Endodermal cell (in vitro differentiated cells): ENCODE data around the gene CDC42EP1. TPM values are rescaled to one million over a fixed set of nuclear protein-coding genes. Genes with fewer than 3 reads are reported as not detected.
A peak's percentile ranks its signal among the peaks of the same experiment; 100 is the strongest.

Experiments
- DNase-seq: peaks from one replicate; pipeline ENCODE4 v3.0.0-alpha.2; 2017
- H3K27ac ChIP-seq: 2 replicates; pipeline ENCODE4 v1.5.1; 2013; ENCODE audit warnings: mild to moderate bottlenecking, low read depth, low read length, moderate library complexity
- H3K27me3 ChIP-seq: 2 replicates; pipeline ENCODE4 v1.6.1; 2013; ENCODE audit warnings: mild to moderate bottlenecking, low read length, moderate library complexity; ENCODE audit not compliant: insufficient read depth, control insufficient read depth, poor library complexity, severe bottlenecking
- H3K36me3 ChIP-seq: 2 replicates; pipeline ENCODE4 v1.7.0; 2013; ENCODE audit warnings: mild to moderate bottlenecking, low read length, moderate library complexity; ENCODE audit not compliant: control insufficient read depth, insufficient read depth
- H3K4me1 ChIP-seq: one replicate; pipeline ENCODE4 v1.7.0; 2013; ENCODE audit warnings: low read length; ENCODE audit not compliant: control insufficient read depth, insufficient read depth
- H3K4me3 ChIP-seq: 2 replicates; pipeline ENCODE4 v1.5.1; 2013; ENCODE audit warnings: mild to moderate bottlenecking, low read length, moderate library complexity
- H3K9ac ChIP-seq: 2 replicates; pipeline ENCODE4 v1.6.1; 2013; ENCODE audit warnings: mild to moderate bottlenecking, low read length, moderate library complexity; ENCODE audit not compliant: poor library complexity, severe bottlenecking; ENCODE audit errors: extremely low read depth
- H3K9me3 ChIP-seq: 2 replicates; pipeline ENCODE4 v1.6.1; 2013; ENCODE audit warnings: mild to moderate bottlenecking, low read length, moderate library complexity; ENCODE audit not compliant: control insufficient read depth
- H3K27ac Mint-ChIP-seq: 2 replicates; pipeline ENCODE4 v1.8.0; 2020; ENCODE audit warnings: mixed read lengths
- H3K27me3 Mint-ChIP-seq: 2 replicates; pipeline ENCODE4 v1.8.0; 2021; ENCODE audit warnings: mild to moderate bottlenecking, mixed read lengths; ENCODE audit not compliant: insufficient read depth
- H3K36me3 Mint-ChIP-seq: 2 replicates; pipeline ENCODE4 v1.8.0; 2020; ENCODE audit warnings: low read depth, mixed read lengths
- H3K4me1 Mint-ChIP-seq: 2 replicates; pipeline ENCODE4 v1.8.0; 2020; ENCODE audit warnings: mixed read lengths
- H3K4me3 Mint-ChIP-seq: 2 replicates; pipeline ENCODE4 v1.8.0; 2020; ENCODE audit warnings: mild to moderate bottlenecking, moderate library complexity, mixed read lengths
- H3K9me3 Mint-ChIP-seq: 2 replicates; pipeline ENCODE4 v1.8.0; 2020; ENCODE audit warnings: mild to moderate bottlenecking, mixed read lengths
- CTCF ChIP-seq: fragments of 200-600 bp; sonication (generic); conservative IDR thresholded peaks from 2 replicates; pipeline ENCODE4 v1.5.0; 2021; ENCODE audit warnings: antibody characterized with exemption, mild to moderate bottlenecking
- WGBS, 2 experiments: methylation state at CpG; one replicate each; pipeline versions ENCODE4 v1.1.5 to v1.1.7; 2013; ENCODE audit warnings: missing lambda C conversion rate in 2 of 2, mixed read lengths in 1 of 2; ENCODE audit not compliant: insufficient coverage in 1 of 2, insufficient read length in 1 of 2; 5-methylcytosine and 5-hydroxymethylcytosine counted together
- total RNA-seq, 2 donors: library from RNA; stranded (reverse); fragmentation: NEBNext Ultra II Directional in 1 of 2; extraction: Animal tissue kit (Norgen Biotek cat#: 25700) in 1 of 2; gene quantifications; 2 replicates in 1 of 2; 3 replicates in 1 of 2; pipeline ENCODE4 v1.2.1, GENCODE V29; 2021

CDC42EP1 gene
- total RNA-seq, 2 donors from 2014 or later, result 45.0 to 45.1 TPM

DNA sequence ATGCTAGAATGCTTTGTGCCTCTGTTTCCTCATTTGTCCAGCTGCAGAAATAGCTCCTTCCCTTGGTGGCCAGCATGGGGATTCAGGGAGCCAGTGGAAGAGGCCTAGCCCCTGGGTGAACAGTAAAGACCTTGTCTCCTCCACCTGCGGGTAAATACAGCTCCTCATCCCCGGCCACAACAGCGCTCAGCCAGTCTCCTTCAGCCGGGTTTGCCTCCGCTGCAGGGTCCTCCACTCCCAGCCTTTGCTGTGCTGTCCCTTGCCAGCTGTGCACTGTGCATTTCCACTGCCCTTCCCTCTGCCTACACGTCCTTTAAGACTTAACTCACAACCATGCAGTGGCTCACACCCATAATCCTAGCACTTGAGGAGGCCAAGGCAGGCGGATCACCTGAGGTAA, 1.5 kb upstream of the CDC42EP1 start:
- Mint-ChIP-seq H3K27me3 (peaks cover 12% of the 10 kb centered on the region), H3K4me1 (peaks cover 44% of the 10 kb centered on the region), H3K36me3 (peaks cover 2% of the 10 kb centered on the region), H3K27ac (no peak overlapping the region), H3K9me3 (no peaks in the 10 kb centered on the region), H3K4me3 (no peak overlapping the region)
- H3K27me3 ChIP-seq, result no peaks in the 10 kb centered on the region
- no peak overlapping the region for H3K9ac ChIP-seq
- H3K4me1 ChIP-seq, result peaks cover 25% of the 10 kb centered on the region
- no peak for DNase-seq
- no peak overlapping the region for H3K4me3 ChIP-seq
- H3K27ac ChIP-seq, result no peak overlapping the region
- no peak for TF ChIP-seq CTCF
- H3K9me3 ChIP-seq, result no peaks in the 10 kb centered on the region
- peaks cover 7% of the 10 kb centered on the region for H3K36me3 ChIP-seq
- WGBS, 2 experiments, result 86 to 87% methylated on average over 2 to 7 of the region's 7 CpGs

DNA sequence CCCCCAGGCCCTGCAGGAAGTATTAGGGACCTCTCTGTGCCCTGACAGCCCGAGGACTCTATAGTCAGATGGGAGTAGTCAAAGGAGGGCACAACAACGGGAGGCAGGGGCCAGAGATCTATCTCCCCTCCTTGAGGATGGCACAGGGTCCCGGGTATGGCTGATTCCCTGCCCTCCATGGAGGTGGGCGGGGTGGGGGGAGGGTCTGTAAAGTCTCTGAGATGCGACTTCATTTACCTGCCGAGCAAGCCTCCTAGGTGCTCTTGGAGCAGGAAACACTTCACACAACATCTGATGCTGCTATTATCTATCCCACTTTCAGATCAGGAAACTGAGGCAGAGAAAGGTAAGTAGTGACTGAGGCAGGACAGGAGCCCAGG, 769 bp upstream of the CDC42EP1 start:
- Mint-ChIP-seq H3K4me3 (peak overlapping the region; percentile 63), H3K4me1 (peaks cover 51% of the 10 kb centered on the region), H3K27me3 (peaks cover 11% of the 10 kb centered on the region), H3K27ac (peak overlapping the region; percentile 81), H3K36me3 (peaks cover 2% of the 10 kb centered on the region), H3K9me3 (no peaks in the 10 kb centered on the region)
- 60 to 72% methylated on average over 2 to 6 of the region's 6 CpGs for WGBS, 2 experiments
- Histone ChIP-seq H3K4me1 (peaks cover 31% of the 10 kb centered on the region), H3K9me3 (no peaks in the 10 kb centered on the region), H3K27me3 (no peaks in the 10 kb centered on the region), H3K27ac (no peak overlapping the region), H3K9ac (no peak overlapping the region), H3K4me3 (no peak overlapping the region), H3K36me3 (peaks cover 14% of the 10 kb centered on the region)
- TF ChIP-seq CTCF, result no peak
- peak; percentile 72 for DNase-seq

DNA sequence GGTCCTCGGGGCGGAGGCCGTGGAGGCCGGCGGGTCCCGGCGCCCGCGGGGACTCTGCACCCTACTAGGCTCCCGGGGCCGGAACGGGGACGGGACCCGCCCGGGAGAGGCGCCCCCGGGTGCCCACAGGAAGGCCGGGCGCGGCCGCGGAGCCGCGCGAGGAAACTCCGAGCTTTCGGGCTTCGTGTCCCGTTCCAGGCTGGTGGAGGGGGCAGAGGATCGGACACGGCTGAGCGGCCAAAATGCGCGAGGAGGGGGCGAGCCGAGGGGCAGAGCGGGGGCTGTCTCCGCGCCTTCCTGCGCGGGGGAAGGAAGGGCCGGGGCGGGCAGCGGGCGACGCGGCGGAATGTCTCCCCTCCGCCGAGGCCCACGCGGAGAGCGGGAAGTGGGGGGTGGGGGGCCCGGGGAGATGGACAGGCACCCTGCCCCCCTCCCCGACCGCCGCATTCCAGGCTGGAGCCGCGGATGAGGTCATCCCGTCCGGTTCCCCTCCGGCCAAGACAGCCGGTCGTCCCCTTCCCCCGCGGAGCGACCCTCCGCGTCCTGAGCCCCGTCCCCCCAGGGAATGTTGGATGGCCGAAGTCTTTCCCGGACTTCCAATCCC, 430 bp downstream of the CDC42EP1 start:
- Histone ChIP-seq H3K4me1 (peaks cover 31% of the 10 kb centered on the region), H3K27me3 (no peaks in the 10 kb centered on the region), H3K9me3 (no peaks in the 10 kb centered on the region), H3K36me3 (peaks cover 16% of the 10 kb centered on the region), H3K4me3 (peak overlapping the region; percentile 85), H3K9ac (peak overlapping the region; percentile 81), H3K27ac (peak overlapping the region; percentile 68)
- H3K36me3 Mint-ChIP-seq, result peaks cover 3% of the 10 kb centered on the region
- DNase-seq, result peak; percentile 75
- H3K27ac Mint-ChIP-seq, result peak overlapping the region; percentile 90
- 0 to 1% methylated on average over 8 to 72 of the region's 72 CpGs for WGBS, 2 experiments
- no peaks in the 10 kb centered on the region for H3K9me3 Mint-ChIP-seq
- no peak for TF ChIP-seq CTCF
- peaks cover 50% of the 10 kb centered on the region for H3K4me1 Mint-ChIP-seq
- peaks cover 11% of the 10 kb centered on the region for H3K27me3 Mint-ChIP-seq
- H3K4me3 Mint-ChIP-seq, result peak overlapping the region; percentile 75
